Mammary epithelial cell (primary cell): ENCODE data around the gene LRP8.

ENCODE experiments used
- CTCF ChIP-seq, 2 donors: IDR thresholded peaks in 1 of 2; conservative IDR thresholded peaks in 1 of 2; 2 replicates each; pipeline ENCODE4 v1.5.1; 2011 to 2012; ENCODE audit warnings: inconsistent platforms in 2 of 2, low read length in 2 of 2, mild to moderate bottlenecking in 2 of 2, control low read depth in 1 of 2, low read depth in 1 of 2; ENCODE audit not compliant: insufficient read depth in 1 of 2; ENCODE audit errors: extremely low read depth in 1 of 2
- EZH2 ChIP-seq: IDR thresholded peaks from 2 replicates; pipeline ENCODE4 v1.6.1; 2012; ENCODE audit warnings: low read length, inconsistent platforms, borderline replicate concordance

GRCh38 chr1:53314606-53315005 is 13.3 kb downstream of the LRP8 start:
- TF ChIP-seq CTCF (conservative IDR thresholded peaks at IDR 0.05 in 1 of 2, IDR thresholded peaks at IDR 0.05 in 1 of 2; ENCODE audit: extremely low read depth in 1 of 2, insufficient read depth in 1 of 2, low read depth in 1 of 2, low read length in 2 of 2): no peak
- no peak for TF ChIP-seq EZH2
